Measurements from ENCODE around the gene PCCA.

DNA sequence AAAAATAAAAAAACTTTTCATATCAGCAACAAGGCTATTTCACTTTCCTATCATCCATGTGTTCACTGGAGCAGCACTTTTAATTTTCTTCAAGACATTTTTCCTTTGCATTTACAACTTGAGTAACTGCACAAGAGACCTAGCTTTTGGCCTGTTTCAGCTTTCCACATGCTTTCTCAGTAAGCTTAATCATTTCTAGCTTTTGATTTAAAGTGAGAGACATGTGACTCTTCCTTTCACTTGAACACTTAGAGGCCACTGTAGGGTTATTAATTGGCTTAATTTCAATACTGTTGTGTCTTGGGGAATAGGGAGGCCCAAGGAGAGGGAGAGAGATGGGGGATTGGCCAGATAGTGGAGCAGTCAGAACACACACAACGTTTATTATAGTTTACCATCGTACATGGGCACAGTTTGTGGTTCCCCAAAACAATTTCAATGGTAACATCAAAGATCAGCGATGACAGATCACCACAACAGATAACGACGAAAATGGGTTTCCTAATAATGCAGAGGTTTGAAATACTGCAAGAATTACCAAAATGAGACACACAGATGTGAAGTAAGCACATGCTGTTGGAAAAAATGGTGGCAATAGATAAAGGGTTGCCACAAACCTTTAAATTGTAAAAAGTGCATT is 382.1 kb downstream of the PCCA start:
- TF ChIP-seq TAF1 (IDR thresholded peaks at IDR 0.05; ENCODE audit: borderline replicate concordance, low read depth, low read length), result no peak
- TF ChIP-seq POLR2A (IDR thresholded peaks at IDR 0.05; ENCODE audit: low read depth, low read length), result no peak
- TF ChIP-seq POLR2AphosphoS5 (IDR thresholded peaks at IDR 0.05; ENCODE audit: low read depth, low read length), result no peak

All from GM12892 (cell line).